ENCODE results near the gene SKI. TPM values are rescaled to one million over a fixed set of nuclear protein-coding genes. Genes with fewer than 3 reads are reported as not detected.

SKI gene
- total and polyA plus RNA-seq, 2 of the 8 experiments (the other 6 are each of a cell fraction or from before 2014, with no cell fraction given), result 8.3 to 87.6 TPM

GRCh38 chr1:2178875-2179274 is 49.2 kb upstream of the SKI start (continued):
- no peak for TF ChIP-seq TBP (IDR thresholded peaks at IDR 0.05; ENCODE audit: low read depth, low read length)
- TF ChIP-seq CEBPB (IDR thresholded peaks at IDR 0.05; ENCODE audit: low read depth, low read length), result no peak
- no peak for TF ChIP-seq SUZ12 (IDR thresholded peaks at IDR 0.05; ENCODE audit: low read length)
- no peak for TF ChIP-seq KDM4A (IDR thresholded peaks at IDR 0.05; ENCODE audit: low read depth, low read length, severe bottlenecking)
- no peak for TF ChIP-seq PHF8 (conservative IDR thresholded peaks at IDR 0.05; ENCODE audit: low read depth, low read length)

All from H1 (cell line).